HepG2 (cell line): ENCODE measurements around the gene GTPBP6. TPM values are rescaled to one million over a fixed set of nuclear protein-coding genes. Genes with fewer than 3 reads are reported as not detected.

ENCODE experiments used
- ATAC-seq: fragments of 200-7000 bp; cut with Tn5 transposase; 3 replicates; pipeline ENCODE4 v1.9.1; 2020; ENCODE audit warnings: mild to moderate bottlenecking, moderate library complexity
- BruUV-seq: library from RNA; stranded (reverse); fragments of 400-500 nt; replicated peaks from 2 replicates; lab custom pipeline; 2021; lab: Mats Ljungman, UMichigan
- CTCF ChIA-PET: fragments of 300-600 bp; formaldehyde crosslinking; extraction: SDS; loops from one replicate; lab custom pipeline; 2021; ENCODE audit warnings: low total read pairs, inconsistent platforms, low intra/inter-chr PET ratio; lab: Yijun Ruan, JAX
- POLR2A ChIA-PET: fragments of 350-600 bp; sonication (Branson Sonifier 250); formaldehyde crosslinking; loops from one replicate; lab custom pipeline; 2020; ENCODE audit warnings: antibody characterized with exemption, inconsistent platforms; lab: Yijun Ruan, JAX
- DNase-seq: peaks from one replicate; pipeline ENCODE4 v3.0.0-alpha.2; 2015; ENCODE audit warnings: low spot score
- FAIRE-seq: peaks from 3 replicates; lab custom pipeline; 2011; peaks lifted over from hg19 to GRCh38; lab: Jason Lieb, UNC
- H2AFZ ChIP-seq: one replicate; pipeline ENCODE4 v1.6.1; 2011; ENCODE audit warnings: low read length, inconsistent platforms
- H3K27ac ChIP-seq: fragments of 300-600 bp; 3 replicates; pipeline ENCODE4 v1.8.0; 2011; ENCODE audit warnings: mixed run types, mild to moderate bottlenecking, mixed read lengths, low read length, inconsistent platforms; ENCODE audit not compliant: insufficient read depth; ENCODE audit errors: extremely low read length
- H3K27me3 ChIP-seq, 2 experiments: fragments of 200-600 bp in 1 of 2; 2 replicates in 1 of 2; 3 replicates in 1 of 2; pipeline versions ENCODE4 v1.6.0 to v1.8.0; 2011; ENCODE audit warnings: low read length in 2 of 2, mild to moderate bottlenecking in 2 of 2, moderate library complexity in 2 of 2, inconsistent platforms in 1 of 2; ENCODE audit not compliant: insufficient read depth in 2 of 2, control insufficient read depth in 1 of 2
- H3K36me3 ChIP-seq, 2 experiments: fragments of 200-600 bp in 1 of 2; replicated peaks in 1 of 2; 2 replicates in 1 of 2; 3 replicates in 1 of 2; pipeline versions ENCODE4 v1.5.1 to v1.8.0; 2011; ENCODE audit warnings: low read length in 2 of 2, inconsistent platforms in 1 of 2; ENCODE audit not compliant: insufficient read depth in 2 of 2, control insufficient read depth in 1 of 2
- H3K4me1 ChIP-seq: 2 replicates; pipeline ENCODE4 v1.5.1; 2012; ENCODE audit warnings: low read length, inconsistent platforms; ENCODE audit not compliant: insufficient read depth
- H3K4me2 ChIP-seq: 2 replicates; pipeline ENCODE4 v1.6.0; 2011; ENCODE audit warnings: low read depth, low read length, inconsistent platforms
- H3K4me3 ChIP-seq, 3 experiments: fragments of 200-600 bp in 1 of 3; sonication (generic), shearing (Covaris generic) in 1 of 3; replicated peaks in 1 of 3; 2 replicates each; pipeline ENCODE4 v1.5.1; 2011 to 2016; ENCODE audit warnings: low read length in 3 of 3, inconsistent platforms in 2 of 3, low read depth in 2 of 3, mild to moderate bottlenecking in 2 of 3, control low read depth in 1 of 3, mixed read lengths in 1 of 3; ENCODE audit not compliant: insufficient read depth in 1 of 3
- H3K79me2 ChIP-seq: one replicate; pipeline ENCODE4 v1.6.1; 2011; ENCODE audit warnings: low read length, inconsistent platforms; ENCODE audit not compliant: insufficient read depth
- H3K9ac ChIP-seq: 2 replicates; pipeline ENCODE4 v1.6.0; 2011; ENCODE audit warnings: mild to moderate bottlenecking, low read depth, low read length, inconsistent platforms; ENCODE audit not compliant: insufficient read depth
- H3K9me3 ChIP-seq: 2 replicates; pipeline ENCODE4 v1.5.1; 2012; ENCODE audit warnings: mild to moderate bottlenecking, low read length
- H4K20me1 ChIP-seq: 2 replicates; pipeline ENCODE4 v1.6.0; 2011; ENCODE audit warnings: inconsistent platforms, mild to moderate bottlenecking, low read length, moderate library complexity; ENCODE audit not compliant: insufficient read depth
- CBX2 ChIP-seq, 2 experiments: fragments of 200-600 bp in 1 of 2; sonication (generic); formaldehyde crosslinking in 1 of 2; IDR thresholded peaks; 2 replicates each; pipeline versions ENCODE4 v1.7.0 to v1.8.1; 2018 to 2022; ENCODE audit warnings: low read depth in 2 of 2, low read length in 1 of 2, mild to moderate bottlenecking in 1 of 2, missing genetic modification reagents in 1 of 2
- EHMT2 ChIP-seq: fragments of 200-600 bp; sonication (generic); IDR thresholded peaks from 2 replicates; pipeline ENCODE4 v1.7.0; 2017; ENCODE audit warnings: antibody characterized with exemption, low read depth, low read length, borderline replicate concordance
- GFI1 ChIP-seq: sonication (generic); formaldehyde crosslinking; IDR thresholded peaks from 2 replicates; pipeline ENCODE4 v1.5.0; 2020; ENCODE audit warnings: missing genetic modification reagents, mild to moderate bottlenecking, borderline replicate concordance
- HDAC2 ChIP-seq: sonication (generic); formaldehyde crosslinking; IDR thresholded peaks from 2 replicates; pipeline ENCODE4 v1.4.0; 2020; ENCODE audit warnings: missing genetic modification reagents
- IKZF1 ChIP-seq: fragments of 450-650 bp; IDR thresholded peaks from 2 replicates; pipeline ENCODE4 v1.7.1; 2016
- ISX ChIP-seq: sonication (generic); formaldehyde crosslinking; conservative IDR thresholded peaks from 2 replicates; pipeline ENCODE4 v1.5.0; 2020; ENCODE audit warnings: missing genetic modification reagents
- RARA ChIP-seq: IDR thresholded peaks from 2 replicates; pipeline ENCODE4 v1.6.1; 2016; ENCODE audit warnings: missing genetic modification reagents, missing compliant biosample characterization
- SP4 ChIP-seq: sonication (generic); formaldehyde crosslinking; IDR thresholded peaks from 2 replicates; pipeline ENCODE4 v1.8.1; 2023; ENCODE audit warnings: mild to moderate bottlenecking, missing genetic modification reagents
- SRSF4 ChIP-seq: fragments of 200-400 bp; formaldehyde crosslinking; IDR thresholded peaks from one replicate; pipeline ENCODE4 v1.6.1; 2018; ENCODE audit warnings: mild to moderate bottlenecking, low read depth, low read length, moderate library complexity; ENCODE audit not compliant: poor library complexity, severe bottlenecking
- SUZ12 ChIP-seq: fragments of 150-350 bp; IDR thresholded peaks from 2 replicates; pipeline ENCODE4 v1.6.1; 2014; ENCODE audit warnings: low read depth, low read length
- WIZ ChIP-seq: sonication (generic); formaldehyde crosslinking; IDR thresholded peaks from 2 replicates; pipeline ENCODE4 v1.5.1; 2020; ENCODE audit warnings: mild to moderate bottlenecking, missing genetic modification reagents
- ZC3H4 ChIP-seq: sonication (generic); formaldehyde crosslinking; IDR thresholded peaks from 2 replicates; pipeline ENCODE4 v1.4.0; 2020; ENCODE audit warnings: missing genetic modification reagents, borderline replicate concordance
- ZMYM4 ChIP-seq: sonication (generic); formaldehyde crosslinking; IDR thresholded peaks from 2 replicates; pipeline ENCODE4 v1.8.1; 2023; ENCODE audit warnings: mild to moderate bottlenecking, missing genetic modification reagents
- ZNF12 ChIP-seq: sonication (generic); formaldehyde crosslinking; IDR thresholded peaks from 2 replicates; pipeline ENCODE4 v1.5.0; 2020; ENCODE audit warnings: missing genetic modification reagents
- ZNF235 ChIP-seq: sonication (generic); formaldehyde crosslinking; IDR thresholded peaks from 2 replicates; pipeline ENCODE4 v1.8.1; 2023; ENCODE audit warnings: mild to moderate bottlenecking, missing genetic modification reagents, borderline replicate concordance
- ZNF260 ChIP-seq: sonication (generic); formaldehyde crosslinking; IDR thresholded peaks from 2 replicates; pipeline ENCODE4 v1.4.0; 2020; ENCODE audit warnings: missing genetic modification reagents, low read depth, mild to moderate bottlenecking, borderline replicate concordance
- ZNF468 ChIP-seq: sonication (generic); formaldehyde crosslinking; IDR thresholded peaks from 2 replicates; pipeline ENCODE4 v1.8.0; 2022; ENCODE audit warnings: mild to moderate bottlenecking, moderate library complexity, missing genetic modification reagents
- WGBS: methylation state at CpG from one replicate; pipeline ENCODE4 v1.1.6; 2017; ENCODE audit warnings: low lambda C conversion rate; 5-methylcytosine and 5-hydroxymethylcytosine counted together
- in situ Hi-C: cut with HindIII; loops from 2 replicates; pipeline ENCODE4 v1.10.0; 2017; ENCODE audit warnings: low pct_unique_long_range_greater_than_20kb; ENCODE audit not compliant: extremely low pct_ligation_motif_present
- intact Hi-C: fragments of 100-400 bp; cut with micrococcal nuclease; formaldehyde crosslinking; loops from one replicate; pipeline ENCODE4 v1.10.0; 2022; ENCODE audit not compliant: unreplicated experiment
- polyA plus RNA-seq, 8 experiments: library from polyadenylated mRNA; depleted of rRNA in 3 of 8; stranded (reverse) in 7 of 8; unstranded in 1 of 8; fragments of >200 nt; fragmentation: Illumina TruSeq in 4 of 8; extraction: Trizol in 4 of 8; gene quantifications; 2 replicates each; pipeline versions ENCODE4 v1.2.1 to v1.2.3, GENCODE V29; 2011 to 2016; ENCODE audit warnings: low read depth in 4 of 8, missing spikeins in 1 of 8, mixed read lengths in 1 of 8; ENCODE audit not compliant: insufficient read depth in 1 of 8
- total RNA-seq, 5 experiments: library from RNA; depleted of rRNA; stranded (reverse); fragments of >200 nt; fragmentation: Illumina TruSeq; extraction: Trizol; gene quantifications; 2 replicates each; pipeline ENCODE4 v1.2.3, GENCODE V29; 2016; ENCODE audit warnings: low read depth in 1 of 5
- TF ChIP-seq, protein P1 (sequence below): sonication (generic); formaldehyde crosslinking; IDR thresholded peaks from 2 replicates; pipeline ENCODE4 v1.4.0; 2020; ENCODE audit warnings: missing genetic modification reagents
- TF ChIP-seq, protein P2 (sequence below): sonication (generic); formaldehyde crosslinking; IDR thresholded peaks from 2 replicates; pipeline ENCODE4 v1.4.0; 2020; ENCODE audit warnings: mild to moderate bottlenecking, missing genetic modification reagents
- TF ChIP-seq, protein P3 (sequence below): sonication (generic); formaldehyde crosslinking; IDR thresholded peaks from 2 replicates; pipeline ENCODE4 v1.9.0; 2021; ENCODE audit warnings: missing genetic modification reagents, mild to moderate bottlenecking, borderline replicate concordance

GTPBP6 gene
- total and polyA plus RNA-seq, 2 of the 13 experiments (the other 11 are each of a cell fraction or from before 2014, with no cell fraction given): 20.2 to 39.6 TPM

DNA sequence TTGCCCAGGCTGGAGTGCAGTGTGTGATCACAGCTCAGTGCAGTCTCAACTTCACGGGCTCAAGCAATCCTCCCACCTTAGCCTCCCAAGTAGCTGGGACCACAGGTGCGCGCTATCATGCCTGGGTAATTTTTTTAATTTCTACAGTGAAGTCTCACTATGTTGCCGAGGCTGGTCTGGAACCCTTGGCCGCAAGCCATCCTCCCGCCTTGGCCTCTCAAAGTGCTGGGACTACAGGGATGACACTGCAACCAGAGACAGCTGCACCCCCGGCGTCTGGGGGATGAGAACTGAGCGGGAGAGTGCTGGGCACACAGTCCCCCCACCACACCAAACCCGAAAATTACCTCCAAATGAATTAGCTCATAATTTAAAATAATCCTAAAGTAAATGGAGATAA lies 33.1 kb upstream of the GTPBP6 start:
- Histone ChIP-seq H3K79me2 (no peaks in the 10 kb centered on the region), H3K4me3 (no peak overlapping the region), H3K9me3 (no peaks in the 10 kb centered on the region), H3K27me3 (no peaks in the 10 kb centered on the region), H3K27ac (no peak overlapping the region), H2AFZ (no peak overlapping the region), H3K4me2 (no peak overlapping the region), H4K20me1 (no peaks in the 10 kb centered on the region), H3K4me1 (0 out of 2 replicates have a peak, but pooled peaks cover 5% of the 10 kb centered on the region), H3K36me3 (peaks cover 0 to 3% of the 10 kb centered on the region in 2 experiments; a peak in 2 of 5 replicates)
- intact Hi-C loops (no loop called here), in situ Hi-C loops (no loop called here)
- ATAC-seq: no peak
- WGBS: 96% methylated on average over 10 of the region's 10 CpGs
- ChIA-PET CTCF (no interaction called here), POLR2A (no interaction called here)
- DNase-seq: no peak
- no peak for FAIRE-seq
- TF ChIP-seq GFI1 (no peak), ZC3H4 (CRISPR knock-in tag) (no peak), ZNF12 (no peak), EHMT2 (no peak), ISX (CRISPR knock-in tag) (no peak), RARA (CRISPR knock-in tag) (no peak), WIZ (no peak), SUZ12 (no peak), ZNF468 (no peak), SP4 (CRISPR knock-in tag) (no peak), CBX2 (IDR thresholded peaks at IDR 0.05; ENCODE audit: low read depth, low read length) (no peak), CBX2 (CRISPR knock-in tag; IDR thresholded peaks at IDR 0.05; ENCODE audit: low read depth) (no peak), ZMYM4 (CRISPR knock-in tag) (no peak), ZNF260 (CRISPR knock-in tag) (no peak), IKZF1 (no peak), HDAC2 (CRISPR knock-in tag) (no peak), ZNF235 (no peak), SRSF4 (no peak)
- TF ChIP-seq, protein P1, sequence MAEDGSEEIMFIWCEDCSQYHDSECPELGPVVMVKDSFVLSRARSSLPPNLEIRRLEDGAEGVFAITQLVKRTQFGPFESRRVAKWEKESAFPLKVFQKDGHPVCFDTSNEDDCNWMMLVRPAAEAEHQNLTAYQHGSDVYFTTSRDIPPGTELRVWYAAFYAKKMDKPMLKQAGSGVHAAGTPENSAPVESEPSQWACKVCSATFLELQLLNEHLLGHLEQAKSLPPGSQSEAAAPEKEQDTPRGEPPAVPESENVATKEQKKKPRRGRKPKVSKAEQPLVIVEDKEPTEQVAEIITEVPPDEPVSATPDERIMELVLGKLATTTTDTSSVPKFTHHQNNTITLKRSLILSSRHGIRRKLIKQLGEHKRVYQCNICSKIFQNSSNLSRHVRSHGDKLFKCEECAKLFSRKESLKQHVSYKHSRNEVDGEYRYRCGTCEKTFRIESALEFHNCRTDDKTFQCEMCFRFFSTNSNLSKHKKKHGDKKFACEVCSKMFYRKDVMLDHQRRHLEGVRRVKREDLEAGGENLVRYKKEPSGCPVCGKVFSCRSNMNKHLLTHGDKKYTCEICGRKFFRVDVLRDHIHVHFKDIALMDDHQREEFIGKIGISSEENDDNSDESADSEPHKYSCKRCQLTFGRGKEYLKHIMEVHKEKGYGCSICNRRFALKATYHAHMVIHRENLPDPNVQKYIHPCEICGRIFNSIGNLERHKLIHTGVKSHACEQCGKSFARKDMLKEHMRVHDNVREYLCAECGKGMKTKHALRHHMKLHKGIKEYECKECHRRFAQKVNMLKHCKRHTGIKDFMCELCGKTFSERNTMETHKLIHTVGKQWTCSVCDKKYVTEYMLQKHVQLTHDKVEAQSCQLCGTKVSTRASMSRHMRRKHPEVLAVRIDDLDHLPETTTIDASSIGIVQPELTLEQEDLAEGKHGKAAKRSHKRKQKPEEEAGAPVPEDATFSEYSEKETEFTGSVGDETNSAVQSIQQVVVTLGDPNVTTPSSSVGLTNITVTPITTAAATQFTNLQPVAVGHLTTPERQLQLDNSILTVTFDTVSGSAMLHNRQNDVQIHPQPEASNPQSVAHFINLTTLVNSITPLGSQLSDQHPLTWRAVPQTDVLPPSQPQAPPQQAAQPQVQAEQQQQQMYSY: no peak
- TF ChIP-seq, protein P2, sequence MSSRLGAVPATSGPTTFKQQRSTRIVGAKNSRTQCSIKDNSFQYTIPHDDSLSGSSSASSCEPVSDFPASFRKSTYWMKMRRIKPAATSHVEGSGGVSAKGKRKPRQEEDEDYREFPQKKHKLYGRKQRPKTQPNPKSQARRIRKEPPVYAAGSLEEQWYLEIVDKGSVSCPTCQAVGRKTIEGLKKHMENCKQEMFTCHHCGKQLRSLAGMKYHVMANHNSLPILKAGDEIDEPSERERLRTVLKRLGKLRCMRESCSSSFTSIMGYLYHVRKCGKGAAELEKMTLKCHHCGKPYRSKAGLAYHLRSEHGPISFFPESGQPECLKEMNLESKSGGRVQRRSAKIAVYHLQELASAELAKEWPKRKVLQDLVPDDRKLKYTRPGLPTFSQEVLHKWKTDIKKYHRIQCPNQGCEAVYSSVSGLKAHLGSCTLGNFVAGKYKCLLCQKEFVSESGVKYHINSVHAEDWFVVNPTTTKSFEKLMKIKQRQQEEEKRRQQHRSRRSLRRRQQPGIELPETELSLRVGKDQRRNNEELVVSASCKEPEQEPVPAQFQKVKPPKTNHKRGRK (CRISPR knock-in tag): no peak
- TF ChIP-seq, protein P3, sequence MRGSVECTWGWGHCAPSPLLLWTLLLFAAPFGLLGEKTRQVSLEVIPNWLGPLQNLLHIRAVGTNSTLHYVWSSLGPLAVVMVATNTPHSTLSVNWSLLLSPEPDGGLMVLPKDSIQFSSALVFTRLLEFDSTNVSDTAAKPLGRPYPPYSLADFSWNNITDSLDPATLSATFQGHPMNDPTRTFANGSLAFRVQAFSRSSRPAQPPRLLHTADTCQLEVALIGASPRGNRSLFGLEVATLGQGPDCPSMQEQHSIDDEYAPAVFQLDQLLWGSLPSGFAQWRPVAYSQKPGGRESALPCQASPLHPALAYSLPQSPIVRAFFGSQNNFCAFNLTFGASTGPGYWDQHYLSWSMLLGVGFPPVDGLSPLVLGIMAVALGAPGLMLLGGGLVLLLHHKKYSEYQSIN (CRISPR knock-in tag): no peak
- TF ChIP-seq, all 625 proteins: peak for 0
- no TSS peak for BruUV-seq
- no peak overlapping the region for H3K9ac ChIP-seq
